GM23248 (cell line): ENCODE data around the gene CDH13. TPM values are rescaled to one million over a fixed set of nuclear protein-coding genes. Genes with fewer than 3 reads are reported as not detected.
A peak's percentile ranks its signal among the peaks of the same experiment; 100 is the strongest.

Source experiments
- DNase-seq: peaks from one replicate; pipeline ENCODE4 v3.0.0-alpha.2; 2015
- H2AFZ ChIP-seq: fragments of 200-600 bp; sonication (generic); 2 replicates; pipeline ENCODE4 v1.6.1; 2016; ENCODE audit warnings: antibody characterized with exemption
- H3F3A ChIP-seq: fragments of 200-600 bp; sonication (generic); 2 replicates; pipeline ENCODE4 v1.6.1; 2016; ENCODE audit warnings: mild to moderate bottlenecking, antibody characterized with exemption, mixed run types; ENCODE audit not compliant: insufficient read depth
- H3K27ac ChIP-seq: fragments of 200-600 bp; sonication (generic); 2 replicates; pipeline ENCODE4 v1.5.1; 2016; ENCODE audit warnings: mild to moderate bottlenecking
- H3K27me3 ChIP-seq: fragments of 200-600 bp; sonication (generic); replicated peaks from 2 replicates; pipeline ENCODE4 v1.6.1; 2016; ENCODE audit warnings: mild to moderate bottlenecking; ENCODE audit not compliant: insufficient read depth
- H3K36me3 ChIP-seq: fragments of 200-600 bp; sonication (generic); 2 replicates; pipeline ENCODE4 v1.6.1; 2016; ENCODE audit warnings: low read depth, mild to moderate bottlenecking
- H3K4me1 ChIP-seq: fragments of 200-600 bp; sonication (generic); 2 replicates; pipeline ENCODE4 v1.6.1; 2016; ENCODE audit warnings: mild to moderate bottlenecking; ENCODE audit not compliant: insufficient read depth
- H3K4me2 ChIP-seq: fragments of 200-600 bp; sonication (generic); one replicate; pipeline ENCODE4 v1.6.1; 2016; ENCODE audit warnings: mild to moderate bottlenecking; ENCODE audit not compliant: unreplicated experiment
- H3K4me3 ChIP-seq: fragments of 200-600 bp; sonication (generic); 2 replicates; pipeline ENCODE4 v1.5.1; 2016; ENCODE audit warnings: mild to moderate bottlenecking
- H3K79me2 ChIP-seq: fragments of 200-600 bp; sonication (generic); 2 replicates; pipeline ENCODE4 v1.6.1; 2016; ENCODE audit warnings: mild to moderate bottlenecking; ENCODE audit not compliant: insufficient read depth
- H3K9ac ChIP-seq: fragments of 200-600 bp; sonication (generic); 2 replicates; pipeline ENCODE4 v1.6.1; 2016; ENCODE audit warnings: mild to moderate bottlenecking
- H3K9me2 ChIP-seq: fragments of 200-600 bp; sonication (generic); 2 replicates; pipeline ENCODE4 v1.6.1; 2016; ENCODE audit warnings: mixed run types, mild to moderate bottlenecking, moderate library complexity; ENCODE audit not compliant: insufficient read depth
- H3K9me3 ChIP-seq: fragments of 200-600 bp; sonication (generic); one replicate; pipeline ENCODE4 v1.6.1; 2017; ENCODE audit warnings: low read depth
- H4K20me1 ChIP-seq: fragments of 200-600 bp; sonication (generic); 2 replicates; pipeline ENCODE4 v1.6.0; 2016; ENCODE audit not compliant: insufficient read depth
- EZH2 ChIP-seq: fragments of 200-600 bp; sonication (generic); IDR thresholded peaks from 2 replicates; pipeline ENCODE4 v1.6.1; 2018; ENCODE audit warnings: antibody characterized with exemption, mild to moderate bottlenecking; ENCODE audit not compliant: insufficient read depth, poor library complexity, severe bottlenecking
- EZH2phosphoT487 ChIP-seq: fragments of 200-600 bp; sonication (generic); IDR thresholded peaks from 2 replicates; pipeline ENCODE4 v1.6.1; 2018; ENCODE audit warnings: antibody characterized with exemption, moderate library complexity, mild to moderate bottlenecking, low read depth; ENCODE audit not compliant: insufficient read depth
- WGBS, 2 experiments: methylation state at CpG; one replicate each; pipeline ENCODE4 v1.1.6; 2015 to 2017; ENCODE audit warnings: low lambda C conversion rate in 2 of 2, low coverage in 1 of 2; ENCODE audit errors: missing lambda C conversion rate in 2 of 2; 5-methylcytosine and 5-hydroxymethylcytosine counted together
- in situ Hi-C: fragments of 300-500 bp; cut with MboI; formaldehyde crosslinking; loops from 2 replicates; pipeline ENCODE4 v1.15.0; 2020
- polyA plus RNA-seq: library from polyadenylated mRNA; unstranded; fragments of >200 nt; fragmentation: Nextera tagmentation; extraction: Ambion mirVana; gene quantifications from 2 replicates; pipeline ENCODE4 v1.2.1, GENCODE V29; 2016
- total RNA-seq: library from RNA; depleted of rRNA; stranded (reverse); fragments of >200 nt; shearing (Covaris generic); gene quantifications from 2 replicates; pipeline ENCODE4 v1.2.3, GENCODE V29; 2014

Gene CDH13
- total and polyA plus RNA-seq, 2 experiments from 2014 or later = 51.0 to 52.8 TPM

GRCh38 chr16:83136419-83136818 lies 509.6 kb downstream of the CDH13 start:
- Histone ChIP-seq H2AFZ (no peak overlapping the region), H4K20me1 (no peaks in the 10 kb centered on the region), H3K27me3 (no peaks in the 10 kb centered on the region; the same call in 1 of the 2 replicates), H3K27ac (no peak overlapping the region), H3K79me2 (no peaks in the 10 kb centered on the region), H3K36me3 (no peaks in the 10 kb centered on the region), H3K4me2 (no peak overlapping the region), H3K9me2 (no peaks in the 10 kb centered on the region), H3K9ac (no peak overlapping the region), H3K4me3 (no peak overlapping the region), H3F3A (no peaks in the 10 kb centered on the region), H3K4me1 (peaks cover 7% of the 10 kb centered on the region; the same call in 1 of the 2 replicates), H3K9me3 (no peaks in the 10 kb centered on the region)
- 40 to 63% methylated on average over 5 to 9 of the region's 9 CpGs for WGBS, 2 experiments
- in situ Hi-C loops = no loop called here
- TF ChIP-seq EZH2phosphoT487 (no peak), EZH2 (no peak)
- no peak for DNase-seq

- Histone ChIP-seq H3K4me3 (peak overlapping the region; percentile 74), H3K4me2 (peak overlapping the region; percentile 97), H3K9me3 (no peaks in the 10 kb centered on the region), H3K27ac (no peak overlapping the region), H3K9me2 (no peaks in the 10 kb centered on the region), H3F3A (no peaks in the 10 kb centered on the region), H3K27me3 (no peaks in the 10 kb centered on the region; the same call in 1 of the 2 replicates), H3K36me3 (no peaks in the 10 kb centered on the region), H3K4me1 (peaks cover 7% of the 10 kb centered on the region; the same call in 1 of the 2 replicates), H4K20me1 (no peaks in the 10 kb centered on the region), H2AFZ (no peak overlapping the region; the same call in 1 of the 2 replicates), H3K79me2 (no peaks in the 10 kb centered on the region), H3K9ac (peak overlapping the region; percentile 42; the same call in 1 of the 2 replicates)
- WGBS, 2 experiments = 76 to 79% methylated on average over 5 of the region's 5 CpGs
- no peak for TF ChIP-seq EZH2phosphoT487
- DNase-seq = no peak
- in situ Hi-C loops = no loop called here
Observed at GRCh38 chr16:83136924-83137323, 510.2 kb downstream of the CDH13 start.

GRCh38 chr16:83137326-83137781 lies 510.6 kb downstream of the CDH13 start:
- Histone ChIP-seq H3K9me3 (no peaks in the 10 kb centered on the region), H3F3A (no peaks in the 10 kb centered on the region), H4K20me1 (no peaks in the 10 kb centered on the region), H2AFZ (peak overlapping the region; percentile 67), H3K4me1 (peaks cover 7% of the 10 kb centered on the region; the same call in 1 of the 2 replicates), H3K36me3 (no peaks in the 10 kb centered on the region), H3K9me2 (no peaks in the 10 kb centered on the region), H3K27me3 (no peaks in the 10 kb centered on the region; the same call in 1 of the 2 replicates), H3K79me2 (no peaks in the 10 kb centered on the region), H3K9ac (peak overlapping the region; percentile 42), H3K4me3 (peak overlapping the region; percentile 74), H3K27ac (no peak overlapping the region), H3K4me2 (peak overlapping the region; percentile 97)
- peak; percentile 79 for DNase-seq
- TF ChIP-seq EZH2 (no peak), EZH2phosphoT487 (peak; percentile 94)
- in situ Hi-C loops = no loop called here
- WGBS, 2 experiments = 4 to 6% methylated on average over 17 of the region's 17 CpGs

GRCh38 chr16:83137894-83138293 lies 511.1 kb downstream of the CDH13 start:
- Histone ChIP-seq H3F3A (no peaks in the 10 kb centered on the region), H3K9me3 (no peaks in the 10 kb centered on the region), H3K9ac (peak overlapping the region; percentile 42), H3K4me1 (peaks cover 7% of the 10 kb centered on the region; the same call in 1 of the 2 replicates), H3K27me3 (no peaks in the 10 kb centered on the region; the same call in 1 of the 2 replicates), H3K4me3 (peak overlapping the region; percentile 74), H2AFZ (peak overlapping the region; percentile 67), H4K20me1 (no peaks in the 10 kb centered on the region), H3K27ac (no peak overlapping the region), H3K36me3 (no peaks in the 10 kb centered on the region), H3K79me2 (no peaks in the 10 kb centered on the region), H3K9me2 (no peaks in the 10 kb centered on the region), H3K4me2 (peak overlapping the region; percentile 97)
- TF ChIP-seq EZH2 = no peak
- no peak for TF ChIP-seq EZH2phosphoT487
- in situ Hi-C loops = no loop called here
- WGBS, 2 experiments = 45 to 48% methylated on average over 5 of the region's 5 CpGs
- DNase-seq = peak; percentile 35
